Spleen (tissue), 11 donors: Measurements from ENCODE around the gene EXOC1L. TPM values are rescaled to one million over a fixed set of nuclear protein-coding genes. Genes with fewer than 3 reads are reported as not detected.

ENCODE experiments used
- DNase-seq: peaks from one replicate; pipeline ENCODE4 v3.0.0-alpha.2; 2020
- H3K27ac ChIP-seq, 8 donors: fragments of 200-600 bp; sonication (generic) in 7 of 8; 1 replicate in 4 of 8; 2 replicates in 4 of 8; pipeline versions ENCODE4 v1.5.0 to v1.8.0; 2016 to 2021; ENCODE audit warnings: inconsistent platforms in 4 of 8, mild to moderate bottlenecking in 4 of 8, moderate library complexity in 1 of 8
- H3K27me3 ChIP-seq, 7 donors: fragments of 200-600 bp; sonication (generic) in 6 of 7; replicated peaks in 1 of 7; 1 replicate in 4 of 7; 2 replicates in 3 of 7; pipeline versions ENCODE4 v1.5.0 to v1.8.0; 2016 to 2021; ENCODE audit warnings: inconsistent platforms in 3 of 7, mild to moderate bottlenecking in 1 of 7
- H3K36me3 ChIP-seq, 6 donors: fragments of 200-600 bp; sonication (generic) in 5 of 6; 1 replicate in 4 of 6; 2 replicates in 2 of 6; pipeline versions ENCODE4 v1.5.0 to v1.8.0; 2016 to 2021; ENCODE audit warnings: inconsistent platforms in 2 of 6
- H3K4me1 ChIP-seq, 6 donors: fragments of 200-600 bp; sonication (generic) in 5 of 6; 1 replicate in 3 of 6; 2 replicates in 3 of 6; pipeline versions ENCODE4 v1.5.0 to v1.8.0; 2016 to 2021; ENCODE audit warnings: inconsistent platforms in 3 of 6
- H3K4me3 ChIP-seq, 8 donors: fragments of 200-600 bp; sonication (generic) in 7 of 8; 1 replicate in 4 of 8; 2 replicates in 4 of 8; pipeline versions ENCODE4 v1.5.0 to v1.8.0; 2016 to 2021; ENCODE audit warnings: inconsistent platforms in 4 of 8, mild to moderate bottlenecking in 4 of 8, moderate library complexity in 2 of 8
- H3K9me3 ChIP-seq, 8 donors: fragments of 200-600 bp; sonication (generic) in 7 of 8; 1 replicate in 4 of 8; 2 replicates in 4 of 8; pipeline versions ENCODE4 v1.5.0 to v1.8.0; 2016 to 2021; ENCODE audit warnings: inconsistent platforms in 4 of 8
- CTCF ChIP-seq, 11 experiments: fragments of 200-600 bp in 7 of 11; fragments of 450-650 bp in 4 of 11; sonication (generic) in 4 of 11; IDR thresholded peaks in 8 of 11; conservative IDR thresholded peaks in 3 of 11; 1 replicate in 7 of 11; 2 replicates in 4 of 11; pipeline versions ENCODE4 v1.4.0 to v1.8.0; 2016 to 2021; ENCODE audit warnings: antibody characterized with exemption in 11 of 11, inconsistent platforms in 4 of 11, mild to moderate bottlenecking in 1 of 11
- POLR2A ChIP-seq, 3 donors: fragments of 450-650 bp; IDR thresholded peaks; one replicate each; pipeline ENCODE4 v1.5.1; 2017; ENCODE audit warnings: antibody characterized with exemption in 3 of 3, mild to moderate bottlenecking in 1 of 3
- POLR2AphosphoS5 ChIP-seq, 3 donors: sonication (generic); formaldehyde crosslinking; IDR thresholded peaks; one replicate each; pipeline ENCODE4 v1.5.1; 2017; ENCODE audit warnings: antibody characterized with exemption in 3 of 3
- WGBS, 5 donors: extraction: QIAGEN DNeasy Blood & Tissue Kit in 3 of 5; methylation state at CpG; one replicate each; pipeline versions ENCODE4 v1.1.5 to v1.1.7; 2013 to 2018; 5-methylcytosine and 5-hydroxymethylcytosine counted together
- intact Hi-C: fragments of 100-400 bp; cut with DNase I; formaldehyde crosslinking; loops from one replicate; pipeline ENCODE4 v1.15.0; 2023; ENCODE audit warnings: low total_unique reads
- polyA plus RNA-seq, 3 donors: library from polyadenylated mRNA; stranded (reverse); fragments of 200-250 nt; gene quantifications; one replicate each; pipeline ENCODE4 v1.2.1, GENCODE V29; 2013
- total RNA-seq, 7 donors: library from RNA; depleted of rRNA in 3 of 7; stranded (reverse); fragments of >200 nt in 3 of 7; fragmentation: NEBNext Ultra II Directional in 4 of 7; extraction: Animal tissue kit (Norgen Biotek cat#: 25700) in 4 of 7; gene quantifications; one replicate each; pipeline versions ENCODE4 v1.1.0 to v1.2.1, GENCODE V29; 2016 to 2021
- donor health status: healthy with polysubstance abuse.
- donor health status: DM: no; HTN: no; CAD: no; lungs with moderate emphysema.
- donor health status: DM: no; HTN: no; CAD: no.
- donor health status: Bipolar disorder and iron deficiency.
- donor health status: healthy.
- donor health status: DM: no; HTN: no; CAD: no.
- donor health status: DM: yes; HTN: yes; CAD: no.

The EXOC1L gene
- total and polyA plus RNA-seq, 10 donors: not detected

- 86 to 96% (median 91%) methylated on average over 1 of the region's 1 CpG for WGBS, 5 donors
- Histone ChIP-seq H3K27ac (no peak overlapping the region), H3K4me1 (peaks cover 0 to 4% (median 0%) of the 10 kb centered on the region in 6 donors), H3K9me3 (no peaks in the 10 kb centered on the region), H3K4me3 (no peak overlapping the region), H3K27me3 (peaks cover 0 to 50% (median 27%) of the 10 kb centered on the region in 7 donors), H3K36me3 (no peaks in the 10 kb centered on the region)
- no peak for DNase-seq
- intact Hi-C loops: no loop called here
- TF ChIP-seq POLR2AphosphoS5 (IDR thresholded peaks at IDR 0.05): no peak
- TF ChIP-seq CTCF (IDR thresholded peaks at IDR 0.05 in 8 of 11, conservative IDR thresholded peaks at IDR 0.05 in 3 of 11): no peak
- no peak for TF ChIP-seq POLR2A (IDR thresholded peaks at IDR 0.05)
Observed at GRCh38 chr4:55795341-55795740, 24.2 kb upstream of the EXOC1L start.

GRCh38 chr4:55801498-55801897, 18.1 kb upstream of the EXOC1L start:
- TF ChIP-seq CTCF (IDR thresholded peaks at IDR 0.05 in 8 of 11, conservative IDR thresholded peaks at IDR 0.05 in 3 of 11): no peak
- TF ChIP-seq POLR2AphosphoS5 (IDR thresholded peaks at IDR 0.05): no peak
- no peak for TF ChIP-seq POLR2A (IDR thresholded peaks at IDR 0.05)
- intact Hi-C loops: no loop called here
- Histone ChIP-seq H3K4me3 (no peak overlapping the region), H3K27me3 (peaks cover 0 to 7% (median 3%) of the 10 kb centered on the region in 7 donors), H3K4me1 (no peaks in the 10 kb centered on the region), H3K9me3 (no peaks in the 10 kb centered on the region), H3K36me3 (no peaks in the 10 kb centered on the region), H3K27ac (no peak overlapping the region)
- 32 to 67% (median 41%) methylated on average over 1 of the region's 1 CpG for WGBS, 5 donors
- DNase-seq: no peak

- Histone ChIP-seq H3K36me3 (no peaks in the 10 kb centered on the region), H3K4me3 (no peak overlapping the region), H3K9me3 (no peaks in the 10 kb centered on the region), H3K4me1 (no peaks in the 10 kb centered on the region), H3K27ac (no peak overlapping the region), H3K27me3 (peaks cover 0 to 3% (median 0%) of the 10 kb centered on the region in 7 donors)
- TF ChIP-seq CTCF (IDR thresholded peaks at IDR 0.05 in 8 of 11, conservative IDR thresholded peaks at IDR 0.05 in 3 of 11) (no peak), POLR2A (IDR thresholded peaks at IDR 0.05) (no peak), POLR2AphosphoS5 (IDR thresholded peaks at IDR 0.05) (no peak)
- DNase-seq: no peak
- intact Hi-C loops: no loop called here
Observed at GRCh38 chr4:55807556-55807955, 12.0 kb upstream of the EXOC1L start.

- Histone ChIP-seq H3K4me1 (no peaks in the 10 kb centered on the region), H3K27ac (no peak overlapping the region), H3K9me3 (no peaks in the 10 kb centered on the region), H3K4me3 (no peak overlapping the region), H3K27me3 (peaks cover 0 to 3% (median 0%) of the 10 kb centered on the region in 7 donors), H3K36me3 (no peaks in the 10 kb centered on the region)
- WGBS, 5 donors: 73 to 79% (median 75%) methylated on average over 2 of the region's 2 CpGs
- no peak for TF ChIP-seq POLR2A (IDR thresholded peaks at IDR 0.05)
- no peak for TF ChIP-seq CTCF (IDR thresholded peaks at IDR 0.05 in 8 of 11, conservative IDR thresholded peaks at IDR 0.05 in 3 of 11)
- no peak for TF ChIP-seq POLR2AphosphoS5 (IDR thresholded peaks at IDR 0.05)
- no peak for DNase-seq
- intact Hi-C loops: no loop called here
Observed at GRCh38 chr4:55808186-55808585, 11.4 kb upstream of the EXOC1L start.
